OCI-LY3 (cell line): ENCODE data around the gene MRPL28.
"Not testable (repeated sequence)": the region's sequence is repeated elsewhere in the genome, so short reads cannot be mapped to it uniquely, and the experiment has no call there.

ENCODE experiments used
- H2AFZ ChIP-seq: fragments of 200-600, 300-600 bp; shearing (Covaris generic); 2 replicates; pipeline ENCODE4 v1.6.0; 2014; ENCODE audit warnings: antibody characterized with exemption, low read depth, low read length
- H3K27ac ChIP-seq: fragments of 200-600, 300-600 bp; sonication (generic); 2 replicates; pipeline ENCODE4 v1.5.1; 2014; ENCODE audit warnings: mild to moderate bottlenecking, low read length, moderate library complexity, mixed read lengths
- H3K27me3 ChIP-seq: fragments of 200-600, 300-600 bp; sonication (generic); 2 replicates; pipeline ENCODE4 v1.6.1; 2014; ENCODE audit warnings: low read depth, low read length, mixed read lengths
- H3K36me3 ChIP-seq: fragments of 200-600, 300-600 bp; sonication (generic); replicated peaks from 2 replicates; pipeline ENCODE3; 2014; ENCODE audit warnings: low read depth, low read length, mixed read lengths
- H3K4me1 ChIP-seq: fragments of 300-600, 200-600 bp; sonication (generic); 2 replicates; pipeline ENCODE4 v1.6.1; 2014; ENCODE audit warnings: low read length, mixed read lengths
- H3K4me2 ChIP-seq: fragments of 200-600, 300-600 bp; sonication (generic); 2 replicates; pipeline ENCODE4 v1.6.1; 2014; ENCODE audit warnings: low read length, mixed read lengths
- H3K4me3 ChIP-seq: fragments of 300-600, 200-600 bp; sonication (generic); 2 replicates; pipeline ENCODE4 v1.5.1; 2014; ENCODE audit warnings: antibody characterized with exemption, mild to moderate bottlenecking, low read length, moderate library complexity
- H3K79me2 ChIP-seq: fragments of 300-600, 200-600 bp; shearing (Covaris generic); 2 replicates; pipeline ENCODE4 v1.6.1; 2014; ENCODE audit warnings: mild to moderate bottlenecking, low read length, mixed read lengths
- H3K9ac ChIP-seq: fragments of 300-600, 200-600 bp; shearing (Covaris generic); 2 replicates; pipeline ENCODE4 v1.6.0; 2014; ENCODE audit warnings: mild to moderate bottlenecking, low read length, moderate library complexity
- H3K9me3 ChIP-seq: fragments of 200-600, 300-600 bp; shearing (Covaris generic); 2 replicates; pipeline ENCODE4 v1.6.1; 2014; ENCODE audit warnings: low read length, mixed read lengths; ENCODE audit not compliant: insufficient read depth
- H4K20me1 ChIP-seq: fragments of 200-600, 300-600 bp; sonication (generic); 2 replicates; pipeline ENCODE4 v1.6.1; 2016; ENCODE audit warnings: low read length, mixed read lengths; ENCODE audit not compliant: insufficient read depth
- EZH2phosphoT487 ChIP-seq: fragments of 200-600 bp; shearing (Covaris generic); IDR thresholded peaks from 2 replicates; pipeline ENCODE4 v1.6.1; 2018; ENCODE audit warnings: antibody characterized with exemption, mixed run types, low read depth
- TF ChIP-seq, protein P1 (sequence below): fragments of 200-600, 300-600 bp; sonication (generic); IDR thresholded peaks from 2 replicates; pipeline ENCODE4 v1.5.1; 2014; ENCODE audit warnings: antibody characterized with exemption, low read length, low read depth

The MRPL28 gene

DNA sequence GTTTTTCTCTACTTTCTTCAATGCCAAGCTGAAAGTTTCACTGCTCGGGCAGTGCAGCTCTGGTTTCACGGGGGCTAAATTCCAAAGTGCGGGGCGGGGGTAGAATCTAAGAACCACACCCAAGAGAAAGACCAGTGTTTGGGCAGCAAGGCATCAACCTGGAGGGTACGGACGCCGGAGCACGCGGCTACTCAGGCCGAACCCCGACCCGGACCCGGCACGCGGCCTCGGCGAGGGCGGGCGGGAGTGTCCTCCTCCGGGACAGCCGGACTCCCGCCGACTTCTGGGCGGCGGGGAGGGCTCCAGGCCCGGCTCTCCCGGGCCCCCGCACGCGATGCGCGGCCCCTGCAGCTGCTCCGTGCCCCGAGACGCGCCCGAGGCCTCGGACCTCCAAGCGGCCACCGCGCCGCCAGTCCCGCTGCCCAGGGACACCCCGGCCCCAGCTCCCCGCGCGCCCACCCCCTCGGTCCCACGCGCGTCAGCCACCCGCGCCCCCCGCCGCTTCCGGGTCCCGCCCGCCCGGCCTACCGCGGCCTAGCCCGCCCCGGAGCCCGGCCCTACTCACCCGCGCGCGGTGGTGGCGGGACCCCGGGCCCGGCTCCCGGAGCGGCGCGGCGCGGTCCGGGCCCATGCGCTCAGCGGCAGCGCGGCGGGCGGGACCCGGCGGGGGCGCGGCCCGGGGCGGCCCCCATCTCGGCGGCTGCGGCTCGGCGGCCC, 18.4 kb downstream of the MRPL28 start:
- no peak overlapping the region for H3K27ac ChIP-seq
- peak overlapping the region; percentile 84 for H3K9ac ChIP-seq

DNA sequence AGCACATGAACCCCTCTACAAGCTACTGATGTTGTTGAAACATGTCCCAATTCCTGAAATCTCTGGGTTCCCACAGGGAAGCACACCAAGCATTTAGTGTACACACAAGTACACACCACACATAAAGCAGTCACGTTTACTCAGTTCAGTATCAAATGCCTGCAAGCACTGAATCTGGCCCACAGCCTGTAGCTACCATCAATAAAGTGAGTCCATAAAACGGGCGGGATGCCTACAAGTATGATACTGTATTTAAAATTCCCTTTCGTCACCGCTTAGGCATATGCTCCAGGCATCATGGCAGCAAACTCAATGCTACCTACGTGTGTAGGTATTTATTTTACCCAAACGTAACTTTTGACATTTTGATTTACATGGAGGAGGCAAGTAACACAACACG, 20.1 kb downstream of the MRPL28 start:
- H2AFZ ChIP-seq: no peak overlapping the region
- peaks cover 21% of the 10 kb centered on the region for H4K20me1 ChIP-seq
- H3K27ac ChIP-seq: no peak overlapping the region
- H3K9ac ChIP-seq: no peak overlapping the region
- peaks cover 65% of the 10 kb centered on the region for H3K79me2 ChIP-seq
- no peaks in the 10 kb centered on the region for H3K27me3 ChIP-seq
- no peak overlapping the region for H3K4me2 ChIP-seq
- H3K9me3 ChIP-seq: no peaks in the 10 kb centered on the region
- TF ChIP-seq, protein P1, sequence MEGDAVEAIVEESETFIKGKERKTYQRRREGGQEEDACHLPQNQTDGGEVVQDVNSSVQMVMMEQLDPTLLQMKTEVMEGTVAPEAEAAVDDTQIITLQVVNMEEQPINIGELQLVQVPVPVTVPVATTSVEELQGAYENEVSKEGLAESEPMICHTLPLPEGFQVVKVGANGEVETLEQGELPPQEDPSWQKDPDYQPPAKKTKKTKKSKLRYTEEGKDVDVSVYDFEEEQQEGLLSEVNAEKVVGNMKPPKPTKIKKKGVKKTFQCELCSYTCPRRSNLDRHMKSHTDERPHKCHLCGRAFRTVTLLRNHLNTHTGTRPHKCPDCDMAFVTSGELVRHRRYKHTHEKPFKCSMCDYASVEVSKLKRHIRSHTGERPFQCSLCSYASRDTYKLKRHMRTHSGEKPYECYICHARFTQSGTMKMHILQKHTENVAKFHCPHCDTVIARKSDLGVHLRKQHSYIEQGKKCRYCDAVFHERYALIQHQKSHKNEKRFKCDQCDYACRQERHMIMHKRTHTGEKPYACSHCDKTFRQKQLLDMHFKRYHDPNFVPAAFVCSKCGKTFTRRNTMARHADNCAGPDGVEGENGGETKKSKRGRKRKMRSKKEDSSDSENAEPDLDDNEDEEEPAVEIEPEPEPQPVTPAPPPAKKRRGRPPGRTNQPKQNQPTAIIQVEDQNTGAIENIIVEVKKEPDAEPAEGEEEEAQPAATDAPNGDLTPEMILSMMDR: no peak
- TF ChIP-seq EZH2phosphoT487: no peak
- H3K4me1 ChIP-seq: peaks cover 5% of the 10 kb centered on the region
- no peak overlapping the region for H3K4me3 ChIP-seq
- peaks cover 8% of the 10 kb centered on the region for H3K36me3 ChIP-seq

More for the DNA sequence above, 18.4 kb downstream of the MRPL28 start:
- no peak for TF ChIP-seq EZH2phosphoT487
- TF ChIP-seq, protein P1: no peak
- H3K79me2 ChIP-seq: peaks cover 49% of the 10 kb centered on the region
- H3K27me3 ChIP-seq: no peaks in the 10 kb centered on the region
- peak overlapping the region; percentile 91 for H3K4me3 ChIP-seq
- H4K20me1 ChIP-seq: peaks cover 21% of the 10 kb centered on the region
- peaks cover 6% of the 10 kb centered on the region for H3K36me3 ChIP-seq
- H2AFZ ChIP-seq: no peak overlapping the region
- H3K4me1 ChIP-seq: peaks cover 5% of the 10 kb centered on the region
- H3K4me2 ChIP-seq: peak overlapping the region; percentile 74
- no peaks in the 10 kb centered on the region for H3K9me3 ChIP-seq

- H3K4me1 ChIP-seq: peaks cover 5% of the 10 kb centered on the region
- no peak for TF ChIP-seq EZH2phosphoT487
- TF ChIP-seq, protein P1: no peak
- H3K36me3 ChIP-seq: peaks cover 8% of the 10 kb centered on the region
- H3K4me3 ChIP-seq: no peak overlapping the region
- H3K4me2 ChIP-seq: no peak overlapping the region
- H4K20me1 ChIP-seq: peaks cover 21% of the 10 kb centered on the region
- no peaks in the 10 kb centered on the region for H3K9me3 ChIP-seq
- no peaks in the 10 kb centered on the region for H3K27me3 ChIP-seq
- peaks cover 73% of the 10 kb centered on the region for H3K79me2 ChIP-seq
- no peak overlapping the region for H3K27ac ChIP-seq
- H2AFZ ChIP-seq: no peak overlapping the region
- H3K9ac ChIP-seq: no peak overlapping the region
These were observed 21.1 kb downstream of the MRPL28 start for GRCh38 chr16:349211-349610.

DNA sequence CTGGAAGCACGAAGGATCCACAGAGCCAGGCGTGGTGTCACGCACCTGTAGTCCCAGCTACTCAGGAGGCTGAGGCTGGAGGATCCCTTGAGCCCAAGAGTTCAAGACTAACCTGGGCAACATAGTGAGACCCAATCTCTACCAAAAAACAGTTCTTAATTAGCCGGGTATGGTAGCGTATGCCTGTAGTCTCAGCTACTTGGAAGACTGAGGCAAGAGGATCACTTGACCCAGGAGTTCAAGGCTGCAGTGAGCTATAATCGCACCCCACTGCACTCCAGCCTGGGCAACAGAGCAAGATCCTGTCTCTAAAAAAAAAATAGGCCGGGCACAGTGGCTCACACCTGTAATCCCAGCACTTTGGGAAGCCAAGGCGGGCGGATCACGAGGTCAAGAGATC, 21.8 kb downstream of the MRPL28 start:
- not testable (repeated sequence) for H3K36me3 ChIP-seq, H3K4me2 ChIP-seq, H2AFZ ChIP-seq, H3K9me3 ChIP-seq, H3K4me3 ChIP-seq, H3K4me1 ChIP-seq, H3K9ac ChIP-seq, H3K27me3 ChIP-seq, H3K27ac ChIP-seq
- peaks cover 21% of the 10 kb centered on the region for H4K20me1 ChIP-seq
- H3K79me2 ChIP-seq: peaks cover 76% of the 10 kb centered on the region
